GM19025 (cell line): ENCODE measurements around the gene RBM38.
"Not testable (repeated sequence)": the region's sequence is repeated elsewhere in the genome, so short reads cannot be mapped to it uniquely, and the experiment has no call there.

Experiments
- ATAC-seq: cut with Tn5 transposase; IDR thresholded peaks from one replicate; pipeline ENCODE4 v1.9.1; 2021; ENCODE audit warnings: mild to moderate bottlenecking, low read depth, moderate library complexity; ENCODE audit not compliant: unreplicated experiment

The RBM38 gene

DNA sequence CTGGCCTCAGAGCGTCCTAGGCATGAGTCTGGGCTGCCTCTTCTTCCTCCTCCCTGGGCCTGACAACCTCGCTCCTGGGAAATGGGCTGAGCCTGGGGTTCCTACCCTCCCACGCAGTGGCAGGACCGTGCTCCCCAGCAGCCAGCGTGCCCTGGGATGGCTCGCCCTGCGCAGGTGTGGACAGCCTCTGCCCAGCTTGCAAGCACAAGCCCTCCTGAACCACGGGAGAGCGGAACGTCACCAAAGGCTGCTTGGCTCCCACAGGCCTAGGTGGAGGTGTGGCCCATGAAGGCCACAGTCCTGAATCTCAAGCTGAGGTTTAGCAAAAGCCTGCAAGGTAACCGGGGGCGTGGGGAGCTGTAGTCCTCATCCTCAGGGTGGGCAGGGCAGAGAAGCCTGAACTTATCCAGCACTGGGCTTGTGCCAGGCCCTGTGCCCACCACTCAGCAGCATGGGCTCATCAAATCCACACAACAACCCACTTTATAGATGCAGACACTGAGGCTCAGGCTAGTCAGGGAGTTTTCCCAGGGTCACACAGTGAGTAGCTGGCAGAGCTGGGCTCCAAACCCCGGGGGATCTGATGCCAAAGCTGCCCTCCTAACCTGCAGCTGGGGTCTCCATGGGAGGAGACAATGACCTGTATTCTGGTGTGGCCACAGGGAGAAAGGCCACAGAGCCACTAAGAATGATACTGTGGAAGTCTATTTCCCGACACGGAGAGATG, 25.3 kb downstream of the RBM38 start:
- no peak for ATAC-seq

DNA sequence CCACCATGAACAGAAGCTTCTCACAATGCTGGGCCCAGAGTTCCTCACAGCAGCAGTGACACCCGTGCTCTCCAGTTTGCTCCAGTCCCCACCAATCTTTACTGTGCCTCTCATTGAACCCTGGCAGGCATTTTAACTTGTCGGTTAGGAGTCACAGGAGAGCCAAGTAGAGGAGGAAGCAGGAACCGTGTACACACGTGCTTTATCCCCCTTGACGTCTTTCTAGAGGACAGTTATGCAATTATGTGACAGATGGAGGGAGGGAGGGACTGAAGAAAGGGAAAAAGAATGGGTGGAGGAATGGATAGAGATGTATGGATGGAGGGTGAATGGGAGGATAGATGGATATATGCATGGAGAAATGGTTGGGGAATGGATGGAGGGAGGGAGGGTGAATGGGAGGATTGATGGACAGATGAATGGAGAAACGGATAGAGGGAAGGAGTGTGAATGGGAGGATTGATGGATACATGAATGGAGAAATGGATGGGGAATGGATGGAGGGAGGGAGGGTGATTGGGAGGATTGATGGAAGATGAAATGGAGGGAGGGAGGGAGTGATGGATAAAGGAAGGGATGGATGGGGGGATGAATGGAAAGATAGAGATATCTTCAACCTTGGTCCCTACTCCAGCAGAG, 26.0 kb downstream of the RBM38 start:
- no peak for ATAC-seq

DNA sequence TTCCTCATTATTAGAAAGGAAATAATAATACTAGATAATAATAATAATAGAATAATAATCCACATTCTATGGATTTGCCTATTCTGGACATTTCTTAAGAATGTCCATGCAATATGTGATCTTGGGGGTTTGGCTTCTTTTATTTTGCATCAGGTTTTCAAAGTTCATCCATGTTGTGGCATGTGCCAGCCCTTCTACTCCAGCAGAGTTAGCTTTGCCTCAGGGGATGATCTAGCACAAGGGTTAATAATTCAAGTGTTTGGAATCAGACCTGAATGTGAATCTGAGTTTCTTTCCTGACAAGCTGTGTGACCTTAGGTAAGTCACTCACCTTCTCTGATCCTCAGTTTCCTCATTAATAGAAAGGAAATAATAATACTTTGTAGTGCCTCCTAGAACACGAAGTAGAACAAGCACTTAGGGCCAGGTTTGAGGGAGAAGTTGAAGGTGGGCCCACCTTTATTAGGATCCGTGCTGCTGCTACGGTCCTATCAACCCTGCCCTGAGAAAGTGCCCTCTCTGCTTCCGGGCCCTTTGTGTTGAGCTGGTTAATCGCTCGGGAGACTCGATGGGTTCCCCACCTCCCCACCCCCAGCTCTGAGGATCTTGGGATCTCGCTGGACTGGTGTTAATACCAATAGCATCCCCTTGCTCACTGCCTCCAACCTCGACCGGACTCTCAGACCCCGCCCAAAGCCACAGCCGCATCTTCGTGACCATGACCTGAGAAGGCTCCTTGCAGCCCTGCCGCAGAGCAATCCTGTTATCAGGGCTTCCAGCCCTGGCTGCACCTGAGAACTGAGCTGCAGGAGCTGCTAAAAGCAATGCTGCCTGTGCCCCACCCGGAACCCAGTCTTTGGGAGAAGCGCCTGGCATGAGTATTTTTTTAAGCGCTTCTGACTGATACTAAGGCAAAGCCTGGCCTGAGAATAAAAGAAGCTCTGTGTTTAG, 26.9 kb downstream of the RBM38 start:
- no peak for ATAC-seq

DNA sequence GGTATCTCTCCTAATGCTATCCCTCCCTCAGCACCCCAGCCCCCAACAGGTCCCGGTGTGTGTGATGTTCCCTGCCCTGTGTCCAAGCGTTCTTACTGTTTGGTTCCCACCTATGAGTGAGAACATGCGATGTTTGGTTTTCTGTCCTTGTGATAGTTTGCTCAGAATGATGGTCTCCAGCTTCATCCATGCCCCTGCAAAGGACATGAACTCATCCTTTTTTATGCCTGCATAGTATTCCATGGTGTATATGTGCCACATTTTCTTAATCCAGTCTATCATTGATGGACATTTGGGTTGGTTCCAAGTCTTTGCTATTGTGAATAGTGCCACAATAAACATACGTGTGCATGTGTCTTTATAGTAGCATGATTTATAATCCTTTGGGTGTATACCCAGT, 28.3 kb downstream of the RBM38 start:
- not testable (repeated sequence) for ATAC-seq

DNA sequence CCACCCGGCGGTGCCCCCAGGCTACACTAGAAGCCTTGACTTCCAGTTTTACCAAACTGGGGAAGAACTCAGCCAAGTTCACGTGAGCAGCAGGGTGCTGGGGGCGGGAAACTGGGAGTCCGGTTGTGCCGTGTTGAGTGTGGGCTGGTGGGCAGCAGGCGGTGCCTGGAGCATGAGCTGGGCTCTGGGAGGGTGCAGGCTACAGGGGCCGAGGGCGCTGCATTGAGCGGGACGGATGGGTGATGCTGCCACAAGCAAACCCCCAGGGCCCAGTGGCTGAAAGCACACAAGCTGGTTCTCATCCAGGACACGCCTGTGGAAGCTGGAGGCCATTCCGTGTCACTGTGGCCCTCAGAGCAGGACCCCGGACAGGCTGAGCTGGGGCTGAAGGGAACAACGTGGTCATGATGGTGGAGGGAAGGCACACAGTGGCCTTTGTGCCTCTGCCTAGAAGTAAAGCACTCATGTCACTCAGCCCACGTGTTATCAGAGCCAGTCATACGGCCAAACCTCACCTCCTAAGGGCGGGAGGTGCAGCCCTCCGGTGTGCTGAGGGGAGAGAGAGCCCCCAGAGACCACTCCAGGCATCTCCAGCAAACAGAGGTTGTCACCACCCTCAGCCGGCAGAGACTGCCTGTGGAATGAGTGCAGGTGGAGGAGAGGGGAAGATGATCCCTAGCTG, 29.5 kb downstream of the RBM38 start:
- no peak for ATAC-seq

DNA sequence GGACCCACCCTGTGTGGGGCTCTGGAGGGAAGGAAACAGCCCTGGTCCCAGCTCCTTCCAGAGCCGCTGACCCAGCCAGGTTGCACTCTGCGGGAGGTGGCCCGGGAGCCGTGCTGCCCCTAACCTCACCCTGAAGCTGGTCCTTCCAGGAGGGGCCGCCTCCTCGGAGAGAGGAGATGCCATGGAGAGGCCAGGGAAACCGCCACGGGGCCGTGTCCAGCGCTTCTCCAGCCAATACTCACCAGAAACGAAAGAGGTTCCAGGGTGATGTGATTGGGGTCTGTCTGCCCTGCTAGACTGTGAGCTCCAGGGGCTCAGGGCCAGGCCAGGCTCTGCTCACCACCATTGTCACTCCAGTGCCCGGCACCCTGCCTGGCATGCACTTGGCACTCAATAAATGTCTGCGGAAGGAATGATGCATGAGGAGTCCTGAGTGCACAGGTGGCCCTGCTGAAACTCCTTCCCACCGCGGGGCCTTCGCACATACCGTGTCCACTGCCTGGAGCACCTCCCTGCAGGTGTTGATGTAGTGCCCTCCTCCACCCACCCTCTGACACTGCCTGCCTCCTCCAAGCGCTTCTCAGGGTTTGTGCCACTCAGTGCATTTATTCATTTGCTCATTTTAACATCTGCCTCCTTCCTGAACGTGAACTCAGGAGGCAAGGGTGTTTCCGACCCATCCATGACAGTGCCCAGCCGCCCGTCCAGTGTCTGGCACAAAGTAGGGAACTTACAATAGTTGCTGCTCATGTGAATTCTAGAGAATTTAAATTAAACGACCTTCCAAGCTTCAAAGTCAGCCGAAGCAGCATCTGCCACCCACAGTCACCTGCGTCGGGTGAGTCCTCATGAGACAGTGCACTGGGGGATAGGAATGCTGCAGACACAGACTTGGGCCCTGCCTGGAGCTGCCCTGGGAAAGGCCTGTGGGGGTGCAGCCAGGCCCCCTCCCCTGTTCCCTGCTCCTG, 30.3 kb downstream of the RBM38 start:
- no peak for ATAC-seq

DNA sequence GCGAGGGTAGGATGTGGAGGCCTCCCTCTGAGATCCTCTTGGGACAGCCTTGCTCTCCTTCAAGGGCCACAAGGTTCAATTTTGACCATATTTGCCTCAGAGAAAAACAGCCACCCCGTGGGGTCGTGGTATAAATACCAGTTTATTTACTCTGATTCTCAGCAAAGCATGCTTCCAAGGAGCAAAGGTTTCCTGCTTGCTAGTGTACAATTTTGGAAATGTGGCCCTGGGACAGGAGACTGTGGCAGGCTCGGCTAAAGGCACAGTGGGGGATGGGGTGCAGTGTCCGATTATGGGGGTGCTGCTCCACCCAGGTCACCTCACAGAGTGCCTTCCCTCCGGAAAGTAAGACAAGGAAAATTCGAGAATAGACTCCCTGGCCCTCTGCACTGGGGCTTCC, 31.1 kb downstream of the RBM38 start:
- no peak for ATAC-seq

DNA sequence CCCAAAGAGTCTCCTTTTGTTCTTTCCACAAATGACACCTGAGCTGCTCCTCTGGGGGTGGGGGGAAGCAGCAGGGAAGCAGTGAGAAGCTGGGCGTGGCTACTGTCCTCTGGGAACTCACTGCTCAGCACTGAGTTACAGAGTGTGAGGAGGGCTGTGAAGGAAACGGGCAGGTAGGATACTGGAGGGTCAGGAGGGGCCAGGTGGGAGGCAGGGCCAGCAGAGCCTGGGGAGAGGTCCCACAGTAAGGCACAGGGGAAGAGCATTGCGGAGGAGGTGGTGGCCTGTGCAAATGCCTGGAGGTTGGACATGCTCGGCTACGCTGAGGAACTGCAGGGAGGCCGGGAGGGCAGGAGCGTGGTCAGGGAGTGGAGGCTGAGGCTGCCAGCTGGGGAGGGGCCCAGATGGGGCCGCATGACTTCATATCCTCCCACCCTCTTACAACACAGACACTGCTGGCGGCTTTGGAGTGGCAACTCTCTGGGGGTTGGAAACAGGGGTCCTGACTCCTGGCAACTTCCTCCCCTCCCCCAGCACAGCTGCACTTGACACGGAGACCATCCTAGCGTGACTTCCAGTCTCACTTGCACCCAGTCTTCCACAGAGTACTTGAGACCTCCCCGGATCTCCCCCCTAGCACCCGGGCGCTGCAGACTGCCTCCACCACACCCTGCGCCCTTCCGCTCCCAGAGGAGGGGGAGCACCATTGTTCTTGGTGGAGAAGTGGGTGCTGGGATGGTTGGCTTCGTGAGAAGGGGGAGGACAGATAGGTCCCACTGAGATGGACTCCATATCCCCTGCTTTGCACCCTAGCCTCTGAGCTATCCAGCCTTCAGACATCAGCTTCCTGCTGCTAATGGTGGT, 34.2 kb downstream of the RBM38 start:
- ATAC-seq, result no peak

DNA sequence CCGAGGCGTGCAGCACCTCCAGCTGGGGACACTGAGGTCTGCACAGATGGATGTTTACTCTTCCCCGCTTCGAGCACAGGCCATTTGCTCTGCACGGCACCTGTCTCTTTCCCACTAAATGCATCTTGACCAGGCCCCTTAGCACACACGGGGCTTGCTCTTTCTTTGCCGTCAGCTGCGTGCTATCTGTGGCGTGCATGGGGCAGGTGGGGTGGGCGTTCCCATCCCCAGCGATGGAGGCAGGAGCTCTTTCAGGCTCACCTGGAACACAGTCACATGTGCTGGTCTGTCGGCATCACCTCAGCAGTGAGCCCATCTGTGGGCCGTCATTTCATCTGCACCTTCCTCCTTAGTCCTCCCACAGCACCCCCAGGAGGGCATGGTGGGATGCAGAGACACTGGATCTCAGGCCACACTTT, 35.1 kb downstream of the RBM38 start:
- ATAC-seq, result no peak

DNA sequence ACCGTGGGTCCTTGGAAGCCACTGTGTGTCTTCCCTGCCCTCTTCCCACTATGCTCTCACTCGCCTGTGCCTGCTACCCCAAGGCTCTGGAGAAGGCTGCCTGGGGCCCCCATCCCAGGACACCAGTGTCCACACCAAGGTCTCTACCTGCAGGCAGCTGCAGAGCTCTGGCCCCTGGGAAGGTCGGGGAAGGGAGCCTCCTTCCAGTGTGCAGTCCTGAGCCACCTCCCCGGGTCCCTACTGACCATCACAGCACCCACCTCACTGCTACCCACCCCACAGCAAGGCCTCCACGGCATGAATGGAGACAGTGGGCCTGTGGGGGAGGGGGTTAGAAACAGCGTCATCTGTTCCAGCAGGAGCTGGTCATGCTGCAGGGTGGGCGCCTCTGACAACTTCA, 35.6 kb downstream of the RBM38 start:
- ATAC-seq, result no peak

DNA sequence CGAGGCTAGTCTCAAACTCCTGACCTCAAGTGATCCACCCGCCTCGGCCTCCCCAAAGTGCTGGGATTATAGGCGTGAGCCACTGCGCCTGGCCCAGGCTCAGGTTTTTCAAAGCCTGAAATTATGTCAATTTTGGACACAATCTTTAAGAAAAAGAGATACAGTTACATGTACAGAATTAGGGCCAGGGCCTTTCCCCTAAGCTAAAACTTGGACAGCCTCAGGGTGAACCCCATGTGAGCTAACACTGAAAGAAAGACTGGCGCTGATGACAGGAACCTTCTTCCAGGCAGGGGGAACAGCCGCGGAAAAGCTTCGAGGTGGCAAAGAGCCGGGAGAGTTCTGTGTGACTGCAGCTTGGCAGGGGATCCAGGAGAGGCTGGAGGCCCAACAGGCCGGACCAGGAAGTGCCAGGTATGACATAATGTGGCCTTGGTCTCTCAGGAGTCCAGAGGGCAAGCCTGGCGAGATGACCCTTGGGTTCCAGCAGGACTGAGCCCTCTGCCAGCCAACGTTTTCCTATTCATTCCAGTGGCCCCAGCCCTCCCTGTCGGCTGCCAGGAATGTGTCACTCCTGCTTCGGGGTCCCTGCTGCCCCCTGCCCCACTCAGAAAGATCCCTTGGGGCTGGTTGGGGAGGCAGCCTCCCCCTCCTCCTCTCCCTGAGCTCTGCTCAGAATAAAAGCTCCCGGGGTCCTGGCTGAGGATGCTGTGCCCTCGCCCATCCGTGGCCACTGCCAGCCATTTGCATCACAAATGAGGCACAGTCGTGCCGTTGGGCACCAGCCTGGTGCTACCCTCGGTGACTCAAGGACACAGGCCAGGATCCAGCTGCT, 37.3 kb downstream of the RBM38 start:
- ATAC-seq, result no peak

DNA sequence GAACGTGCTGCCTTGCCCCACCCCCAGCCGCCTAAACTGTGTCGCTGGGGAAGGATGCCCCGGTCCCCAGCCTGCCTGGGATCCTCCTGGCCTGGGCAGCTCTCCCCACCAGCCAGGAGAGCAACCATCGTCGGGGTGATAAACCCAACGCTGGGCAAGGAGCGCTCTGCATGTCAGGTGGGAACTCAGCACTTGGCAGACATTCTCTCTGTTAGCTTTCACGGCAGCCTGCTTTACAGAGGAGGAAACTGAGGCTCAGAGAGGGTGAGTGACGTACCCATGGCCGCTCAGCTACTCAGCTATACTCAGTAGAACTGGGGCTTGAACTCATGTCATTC, 37.9 kb downstream of the RBM38 start:
- ATAC-seq, result no peak

DNA sequence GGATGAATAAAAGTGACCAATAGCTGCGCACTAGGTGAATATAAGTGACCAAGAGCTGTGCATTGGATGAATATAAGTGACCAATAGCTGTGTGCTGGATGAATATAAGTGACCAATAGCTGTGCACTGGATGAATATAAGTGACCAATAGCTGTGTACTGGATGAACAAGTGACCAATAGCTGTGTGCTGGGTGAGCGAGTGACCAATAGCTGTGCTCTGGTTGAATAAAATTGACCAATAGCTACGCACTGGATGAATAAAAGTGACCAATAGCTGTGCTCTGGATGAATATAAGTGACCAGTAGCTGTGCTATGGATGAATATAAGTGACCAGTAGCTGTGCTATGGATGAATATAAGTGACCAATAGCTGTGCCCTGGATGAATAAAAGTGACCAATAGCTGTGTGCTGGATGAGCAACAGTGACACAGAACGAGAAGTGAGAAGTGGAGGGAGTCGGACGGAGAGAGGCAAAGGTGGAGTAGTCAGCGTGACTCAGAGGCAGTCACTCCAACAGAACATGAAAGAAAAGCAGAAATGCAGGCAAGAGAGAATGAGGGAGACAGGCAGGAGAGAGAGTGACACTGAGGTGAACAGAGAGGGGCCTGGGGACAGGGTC, 38.5 kb downstream of the RBM38 start:
- no peak for ATAC-seq

DNA sequence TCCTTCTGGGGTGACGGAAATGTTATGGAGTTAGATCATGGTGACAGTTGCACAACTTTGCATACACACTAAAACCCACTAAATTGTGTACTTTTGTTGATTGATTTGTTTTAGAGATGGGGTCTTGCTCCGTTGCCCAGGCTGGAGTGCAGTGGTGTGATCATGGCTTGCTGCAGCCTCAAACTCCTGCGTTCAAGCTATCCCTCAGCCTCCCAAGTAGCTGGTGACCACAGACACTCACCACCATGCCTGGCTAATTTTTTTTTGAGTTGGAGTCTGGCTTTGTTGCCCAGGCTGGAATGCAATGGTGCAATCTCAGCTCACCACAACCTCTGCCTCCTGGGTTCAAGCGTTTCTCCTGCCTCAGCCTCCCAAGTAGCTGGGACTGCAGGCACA, 39.0 kb downstream of the RBM38 start:
- not testable (repeated sequence) for ATAC-seq

DNA sequence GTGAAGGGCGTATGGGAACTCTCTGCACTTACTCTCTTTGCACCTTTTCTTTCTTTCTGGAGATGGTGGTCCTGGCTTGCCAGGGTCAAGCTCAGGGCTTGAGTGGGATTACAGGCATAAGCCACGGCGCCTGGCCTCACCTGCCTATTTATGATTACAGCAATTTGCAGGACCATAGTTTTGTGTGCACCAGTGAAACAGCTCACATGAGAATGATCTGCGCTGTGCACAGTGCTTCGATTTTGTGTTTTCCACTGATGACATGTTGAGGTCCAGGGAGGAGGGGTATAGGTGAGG, 40.3 kb downstream of the RBM38 start:
- ATAC-seq, result no peak

DNA sequence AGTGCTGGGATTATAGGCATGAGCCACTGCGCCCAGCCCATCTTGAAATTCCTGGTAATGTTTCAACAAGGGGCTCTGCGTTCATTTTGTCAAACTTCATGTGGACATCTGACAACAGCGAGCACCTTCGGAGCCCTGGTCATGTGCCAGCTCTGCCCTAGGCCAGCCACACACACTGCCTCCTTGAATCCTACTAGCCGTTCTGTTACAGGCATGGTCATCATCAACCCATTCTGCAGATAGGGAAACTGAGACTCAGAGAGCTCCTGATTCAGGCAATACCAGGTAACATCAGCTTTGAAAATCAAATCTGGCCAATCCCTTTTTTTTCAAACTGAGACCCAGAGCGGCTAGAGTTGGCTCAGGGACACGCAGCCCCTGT, 41.3 kb downstream of the RBM38 start:
- no peak for ATAC-seq

DNA sequence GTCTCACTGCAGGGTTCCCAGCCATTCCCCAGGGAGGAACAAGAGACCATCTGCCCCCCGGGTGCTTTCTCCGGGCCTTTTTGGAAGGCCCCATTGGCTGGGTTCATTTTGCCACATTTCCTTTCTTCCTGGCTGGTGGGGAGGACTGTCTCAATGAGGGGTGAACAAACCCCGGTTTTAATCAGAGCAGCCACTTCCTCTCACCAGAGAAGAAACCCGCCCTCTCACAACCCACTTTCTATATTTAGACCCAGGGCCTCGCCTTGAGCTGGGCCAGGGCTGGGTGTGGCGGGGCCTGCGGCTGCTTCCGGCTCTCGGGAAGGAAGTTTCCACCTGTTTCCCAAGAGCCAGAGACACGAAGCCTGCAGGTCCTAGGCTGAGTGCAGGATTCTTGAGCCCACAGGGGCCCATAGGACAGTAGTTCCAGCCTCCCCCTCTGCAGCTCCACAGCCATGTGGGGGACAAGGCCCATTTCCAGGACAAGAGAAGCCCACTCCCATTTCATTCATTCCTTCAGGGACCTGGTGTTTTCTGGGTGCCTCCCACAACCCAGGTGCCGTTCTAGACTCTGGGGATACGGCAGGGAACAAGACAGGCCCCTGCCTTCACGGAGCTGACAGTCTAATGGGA, 41.8 kb downstream of the RBM38 start:
- ATAC-seq, result peak; percentile 81
